ENCODE results near the gene TBRG4. TPM values are rescaled to one million over a fixed set of nuclear protein-coding genes. Genes with fewer than 3 reads are reported as not detected.

TBRG4 gene
- polyA plus RNA-seq, 3 donors from 2014 or later: 39.5 to 56.9 (median 52.2) TPM

DNA sequence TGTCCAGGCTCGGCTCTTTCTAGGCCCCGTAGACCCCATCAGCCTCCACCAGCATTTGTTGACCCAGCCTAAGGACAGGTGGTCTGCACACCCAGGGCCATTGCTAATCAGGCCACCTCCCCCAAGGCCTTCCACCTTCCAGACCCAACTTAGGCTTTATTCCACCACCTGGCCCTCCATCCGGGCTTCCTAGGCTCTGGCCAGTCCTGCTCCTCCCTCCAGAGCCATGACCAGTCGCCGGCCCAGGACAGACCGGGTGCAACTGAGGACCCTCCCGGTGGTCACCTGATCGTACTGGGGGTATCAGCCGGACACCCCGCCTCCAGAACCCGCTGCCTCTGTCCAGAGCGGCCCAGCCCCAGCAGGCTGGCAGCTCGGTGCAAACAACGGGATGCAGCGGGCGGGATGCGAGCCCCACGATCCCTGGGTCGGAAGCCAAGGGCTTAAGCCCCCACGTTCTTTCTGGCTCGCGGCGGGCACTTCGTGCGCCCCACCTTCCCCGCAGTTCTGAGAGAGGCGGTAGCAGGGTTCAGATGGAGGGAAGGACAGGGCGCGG is 23.3 kb downstream of the TBRG4 start:
- Mint-ChIP-seq H3K4me1 (peaks cover 7 to 10% of the 10 kb centered on the region in 2 donors), H3K27me3 (ENCODE audit: low read depth in 3 of 3) (peaks cover 4 to 12% (median 12%) of the 10 kb centered on the region in 3 donors), H3K4me3 (peak overlapping the region in 4 of 5 donors; percentile 35 to 56 (median 48)), H3K27ac (no peak overlapping the region), H3K36me3 (no peaks in the 10 kb centered on the region), H3K9me3 (peaks cover 0 to 4% (median 0%) of the 10 kb centered on the region in 6 donors)
- DNase-seq: no peak

DNA sequence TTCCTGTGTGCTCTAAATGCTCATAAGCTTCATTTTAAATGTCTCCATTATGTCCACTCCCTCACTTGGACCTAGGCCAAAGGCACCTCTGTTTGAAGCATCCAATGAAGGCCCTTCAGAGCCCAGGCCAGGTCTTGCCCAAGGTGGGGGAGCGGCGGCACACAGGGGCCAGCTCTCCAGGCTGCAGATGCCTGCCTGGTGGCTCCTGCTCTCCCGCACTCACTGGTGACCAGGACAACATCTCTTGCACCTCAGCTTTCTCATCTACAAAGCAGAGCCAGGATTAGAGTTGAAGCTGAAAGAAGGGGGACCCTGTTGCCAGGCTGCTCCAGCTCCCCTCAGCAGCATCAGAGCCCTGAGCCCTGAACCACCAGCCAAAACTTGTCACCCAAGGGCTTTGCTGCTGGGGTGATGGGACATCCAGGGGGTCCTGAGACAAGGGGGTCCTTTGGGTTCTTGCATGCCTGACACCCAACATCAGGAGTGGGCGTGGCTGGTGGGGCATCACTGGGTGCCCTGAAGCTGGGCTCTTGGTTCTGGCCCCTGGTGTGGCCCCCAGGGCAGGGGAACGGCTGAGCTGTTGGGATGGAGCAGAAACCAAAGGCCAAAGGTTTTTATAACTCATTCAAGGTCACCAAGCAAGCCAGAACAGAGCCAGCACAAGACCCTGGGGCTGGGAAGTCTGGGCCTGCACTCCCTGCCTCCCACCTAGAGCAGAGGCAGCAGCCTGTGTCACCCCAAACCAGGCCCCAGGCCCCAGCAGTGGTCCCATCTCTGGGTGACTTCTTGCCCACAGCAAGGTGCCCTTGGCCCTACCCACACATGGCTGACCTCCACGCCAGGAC is 24.0 kb downstream of the TBRG4 start:
- no peaks in the 10 kb centered on the region for H3K9me3 Mint-ChIP-seq
- H3K4me3 Mint-ChIP-seq: peak overlapping the region; percentile 14 to 56 (median 42)
- peak overlapping the region in 2 of 6 donors; percentile 2 to 28 for H3K27ac Mint-ChIP-seq

DNA sequence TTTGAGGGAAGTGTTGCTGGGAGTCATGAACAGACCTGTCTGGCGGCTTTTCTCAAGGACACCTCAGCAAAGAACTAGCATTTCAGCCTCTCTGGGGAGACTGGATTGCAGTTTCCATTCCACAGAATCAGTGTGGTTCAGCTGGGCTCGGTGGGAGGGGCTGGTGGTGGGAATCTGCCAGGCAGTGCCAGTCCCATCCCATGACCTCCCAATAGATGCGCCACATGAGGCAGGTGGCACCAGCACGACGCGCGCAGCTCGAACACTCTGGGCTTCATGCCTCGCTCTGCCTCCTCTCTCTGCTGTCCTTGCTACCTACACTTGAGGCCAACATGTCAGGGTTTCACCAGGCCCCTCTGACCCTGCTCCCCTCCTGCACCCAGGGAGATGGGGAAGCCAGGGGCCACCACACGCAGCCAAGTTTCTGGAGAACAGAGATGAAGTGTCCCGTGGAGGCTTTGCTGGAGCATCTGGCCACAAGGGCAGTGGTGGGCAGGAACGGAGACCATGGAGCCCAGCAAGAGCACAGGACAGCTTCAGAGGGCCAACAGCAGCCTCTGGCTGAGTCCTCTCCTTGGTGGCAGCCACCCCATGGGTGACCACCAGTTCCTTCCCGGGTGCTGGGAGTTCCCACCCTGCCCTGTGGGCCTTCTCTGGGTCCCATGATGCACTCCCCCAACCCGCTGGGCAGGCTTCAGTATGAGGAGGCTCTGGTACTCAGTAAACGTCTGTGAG is 25.0 kb downstream of the TBRG4 start:
- H3K36me3 Mint-ChIP-seq: no peaks in the 10 kb centered on the region
- peak overlapping the region in 2 of 5 donors; percentile 12 to 14 for H3K4me3 Mint-ChIP-seq
- peaks cover 4 to 10% (median 8%) of the 10 kb centered on the region in 3 donors for H3K27me3 Mint-ChIP-seq (ENCODE audit: low read depth in 3 of 3)
- peaks cover 7 to 10% of the 10 kb centered on the region in 2 donors for H3K4me1 Mint-ChIP-seq
- peak overlapping the region in 2 of 6 donors; percentile 2 to 21 for H3K27ac Mint-ChIP-seq
- no peak for DNase-seq
- H3K9me3 Mint-ChIP-seq: no peaks in the 10 kb centered on the region

More for the DNA sequence above, 24.0 kb downstream of the TBRG4 start:
- DNase-seq: no peak
- peaks cover 7 to 10% of the 10 kb centered on the region in 2 donors for H3K4me1 Mint-ChIP-seq
- no peaks in the 10 kb centered on the region for H3K36me3 Mint-ChIP-seq
- H3K27me3 Mint-ChIP-seq (ENCODE audit: low read depth in 3 of 3): peaks cover 4 to 10% (median 10%) of the 10 kb centered on the region in 3 donors

DNA sequence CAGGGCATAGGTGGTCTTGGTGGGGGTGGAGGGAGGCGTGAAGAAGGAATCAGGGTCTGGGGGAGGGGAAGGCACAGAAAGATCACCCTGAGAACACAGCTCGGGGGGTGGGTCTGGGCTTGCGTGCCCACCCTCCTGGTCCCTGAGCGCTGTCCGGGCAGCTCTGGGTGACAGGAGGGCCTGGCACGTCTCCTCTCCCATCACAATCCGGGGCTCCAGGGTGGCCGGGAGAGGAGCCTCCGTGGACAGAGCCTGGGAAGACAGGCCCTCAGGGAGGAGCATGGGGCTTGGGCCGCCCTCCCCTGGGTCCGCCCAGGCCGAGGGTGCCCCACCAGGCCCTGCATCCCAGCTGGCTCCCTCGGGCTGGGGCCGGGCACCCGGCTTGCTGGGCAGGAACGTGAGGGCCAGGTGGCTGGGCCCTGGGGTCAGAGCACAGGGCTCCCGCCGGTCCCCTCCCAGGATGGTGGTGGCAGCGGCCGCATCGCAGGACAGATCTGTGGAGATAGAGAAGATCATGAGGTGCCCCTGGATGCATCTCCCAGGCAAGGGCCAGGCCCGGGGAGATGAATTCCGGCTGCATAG is 25.8 kb downstream of the TBRG4 start:
- DNase-seq: no peak

DNA sequence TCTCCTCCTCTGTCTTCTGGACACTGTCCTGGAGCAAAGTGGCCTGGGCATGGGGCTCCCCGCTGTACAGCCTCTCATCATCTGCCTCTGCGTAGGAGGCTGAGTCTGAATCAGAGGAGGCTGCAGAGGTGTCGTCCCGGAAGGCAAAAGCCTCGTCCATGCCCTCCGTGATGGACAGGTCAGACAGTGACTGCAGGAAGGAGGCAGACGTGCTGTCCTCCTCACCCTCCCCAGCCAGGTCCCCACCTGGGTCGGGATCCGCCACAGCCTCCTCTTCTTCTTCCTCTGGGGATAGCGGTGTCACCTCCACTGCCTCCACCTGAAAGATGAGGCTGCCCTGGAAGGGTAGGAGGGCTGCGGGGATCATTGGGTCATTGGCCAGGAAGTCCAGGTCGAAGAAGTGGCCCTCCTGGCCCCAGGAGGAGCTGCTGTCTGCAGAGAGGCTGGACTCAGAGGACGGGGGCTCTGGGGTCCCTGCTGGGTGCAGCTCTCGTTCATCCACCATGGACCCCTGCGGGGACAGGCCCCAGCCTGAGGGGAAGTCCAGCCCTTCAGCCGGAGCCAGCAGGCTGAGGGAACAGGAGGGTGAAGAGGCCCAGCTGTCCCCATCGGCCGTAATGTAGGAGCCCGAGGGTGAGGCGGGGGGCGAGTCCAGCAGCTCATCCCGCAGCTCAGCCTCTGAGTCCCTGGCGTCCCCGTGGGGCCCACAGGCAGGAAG is 26.4 kb downstream of the TBRG4 start:
- H3K4me3 Mint-ChIP-seq: no peak overlapping the region
- no peak overlapping the region for H3K27ac Mint-ChIP-seq
- H3K27me3 Mint-ChIP-seq (ENCODE audit: low read depth in 3 of 3): peaks cover 4 to 8% (median 7%) of the 10 kb centered on the region in 3 donors
- DNase-seq: no peak
- no peaks in the 10 kb centered on the region for H3K9me3 Mint-ChIP-seq
- peaks cover 8 to 9% of the 10 kb centered on the region in 2 donors for H3K4me1 Mint-ChIP-seq
- no peaks in the 10 kb centered on the region for H3K36me3 Mint-ChIP-seq

More for the DNA sequence above, 25.8 kb downstream of the TBRG4 start:
- peaks cover 4 to 10% (median 8%) of the 10 kb centered on the region in 3 donors for H3K27me3 Mint-ChIP-seq (ENCODE audit: low read depth in 3 of 3)
- H3K9me3 Mint-ChIP-seq: no peaks in the 10 kb centered on the region
- peaks cover 8 to 10% of the 10 kb centered on the region in 2 donors for H3K4me1 Mint-ChIP-seq
- no peak overlapping the region for H3K4me3 Mint-ChIP-seq
- no peaks in the 10 kb centered on the region for H3K36me3 Mint-ChIP-seq
- H3K27ac Mint-ChIP-seq: no peak overlapping the region

DNA sequence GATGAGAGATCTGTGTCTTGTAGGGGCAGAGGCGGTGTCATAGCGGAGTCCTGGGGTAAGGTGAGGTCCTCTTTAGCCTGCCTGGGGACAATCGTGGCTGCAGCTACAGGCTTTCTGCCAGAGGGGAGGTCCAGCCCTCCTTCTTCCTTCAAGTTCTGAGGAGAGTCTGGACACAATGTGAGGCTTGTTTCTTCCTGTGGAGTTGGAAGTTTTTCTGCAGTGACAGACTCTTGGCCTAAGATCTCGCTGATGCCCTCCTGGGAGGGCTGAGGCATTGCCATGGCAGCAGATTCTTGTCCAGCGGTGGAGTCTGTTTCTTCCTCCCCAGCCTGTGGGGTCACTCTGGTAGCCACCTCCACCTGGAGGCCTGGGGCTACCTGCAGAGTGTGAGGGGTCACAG is 27.2 kb downstream of the TBRG4 start:
- no peak overlapping the region for H3K4me3 Mint-ChIP-seq
- peaks cover 2 to 3% of the 10 kb centered on the region in 2 donors for H3K4me1 Mint-ChIP-seq
- no peaks in the 10 kb centered on the region for H3K36me3 Mint-ChIP-seq
- peak overlapping the region in 1 of 6 donors; percentile 40 for H3K27ac Mint-ChIP-seq
- no peak for DNase-seq
- H3K9me3 Mint-ChIP-seq: no peaks in the 10 kb centered on the region
- H3K27me3 Mint-ChIP-seq (ENCODE audit: low read depth in 3 of 3): peaks cover under 1 to 4% (median under 1%) of the 10 kb centered on the region in 3 donors

DNA sequence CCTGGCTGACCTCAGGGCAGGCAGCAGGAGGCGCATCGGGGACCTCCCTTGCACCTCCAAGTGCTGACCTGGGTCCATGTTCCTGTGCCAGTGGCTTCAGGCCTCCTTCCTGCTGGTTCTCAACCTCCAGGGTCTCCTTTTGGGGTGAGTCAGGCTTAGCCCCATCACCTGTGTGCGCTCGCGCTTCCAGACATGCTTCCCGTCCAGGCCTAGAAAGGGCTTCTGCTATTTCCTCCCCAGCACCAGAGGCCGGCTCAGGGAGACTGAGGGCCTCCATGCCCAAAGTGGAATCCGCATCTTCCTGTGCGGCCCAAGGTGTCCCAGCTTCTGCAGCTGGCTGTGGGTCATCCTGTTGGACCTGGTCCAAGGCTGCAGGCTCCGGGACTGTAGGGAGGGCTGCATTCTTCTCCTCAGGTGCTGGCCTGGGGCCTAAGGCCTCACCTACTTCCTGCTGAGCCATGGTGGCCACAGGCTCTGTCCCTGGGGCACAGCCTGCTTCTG is 28.6 kb downstream of the TBRG4 start:
- H3K9me3 Mint-ChIP-seq: no peaks in the 10 kb centered on the region
- H3K36me3 Mint-ChIP-seq: no peaks in the 10 kb centered on the region
- H3K4me3 Mint-ChIP-seq: no peak overlapping the region
- H3K4me1 Mint-ChIP-seq: peaks cover 0 to 10% of the 10 kb centered on the region in 2 donors
- no peak for DNase-seq
- H3K27me3 Mint-ChIP-seq (ENCODE audit: low read depth in 3 of 3): peaks cover 0 to 4% (median under 1%) of the 10 kb centered on the region in 3 donors
- no peak overlapping the region for H3K27ac Mint-ChIP-seq

DNA sequence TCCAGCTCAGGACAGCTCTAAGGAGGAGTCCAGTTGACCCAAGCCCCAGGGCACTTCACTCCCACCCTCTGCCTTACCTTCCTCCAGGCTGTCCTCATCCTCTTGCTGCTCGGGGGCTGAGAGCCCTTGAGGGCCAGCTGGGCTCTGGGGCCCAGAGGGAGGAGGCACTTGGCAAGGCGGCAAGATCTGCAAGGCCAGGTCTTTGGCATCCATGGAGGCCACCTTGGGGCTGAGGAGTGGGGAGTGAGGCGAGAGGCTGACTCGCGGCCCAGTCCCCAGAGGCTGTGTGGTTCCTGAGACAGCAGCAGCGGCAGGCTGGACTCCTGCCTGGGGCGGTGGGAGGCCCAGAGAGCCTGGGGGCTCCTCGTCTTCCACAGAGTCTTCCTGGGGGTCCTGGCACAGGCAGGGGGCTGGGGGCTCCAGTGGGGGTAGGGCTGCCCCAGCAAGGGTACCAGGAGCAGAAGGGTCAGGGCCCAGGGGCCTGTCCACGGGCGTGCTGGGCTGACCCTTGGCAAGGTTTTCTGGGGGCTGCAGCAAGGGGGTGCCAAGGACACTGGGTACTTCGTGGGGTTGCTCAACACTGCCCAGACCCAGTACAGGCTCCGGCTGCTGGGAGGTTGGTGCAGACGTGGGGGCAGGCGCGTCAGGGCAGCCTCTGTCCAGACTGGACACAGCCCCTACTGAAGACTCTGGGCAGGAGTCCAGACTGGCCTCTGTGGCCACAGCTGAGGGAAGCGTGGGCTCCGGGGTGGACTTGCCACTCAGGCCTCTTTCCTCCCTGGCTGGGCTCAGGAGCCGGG is 29.3 kb downstream of the TBRG4 start:
- Mint-ChIP-seq H3K27ac (no peak overlapping the region), H3K9me3 (no peaks in the 10 kb centered on the region), H3K27me3 (ENCODE audit: low read depth in 3 of 3) (peaks cover 0 to 4% (median 0%) of the 10 kb centered on the region in 3 donors), H3K36me3 (no peaks in the 10 kb centered on the region), H3K4me1 (peaks cover 4 to 14% of the 10 kb centered on the region in 2 donors), H3K4me3 (no peak overlapping the region)
- DNase-seq: no peak

DNA sequence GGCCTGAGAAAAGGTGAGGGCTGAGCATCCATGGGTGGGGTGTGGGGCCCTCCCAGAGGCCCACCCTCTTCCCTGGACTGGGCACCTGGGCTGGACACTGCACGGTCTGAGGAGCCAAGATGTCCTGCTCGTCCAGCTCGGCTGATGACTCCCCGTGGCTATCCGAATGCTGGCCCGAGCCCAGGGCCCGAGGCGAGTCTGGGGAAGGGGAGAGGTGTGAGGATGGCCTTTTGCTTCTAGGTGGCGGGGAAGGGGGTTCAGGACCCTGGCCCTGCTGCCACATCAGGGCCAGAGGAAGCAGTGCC is 29.9 kb downstream of the TBRG4 start:
- H3K4me1 Mint-ChIP-seq: peaks cover 7 to 20% of the 10 kb centered on the region in 2 donors
- no peak overlapping the region for H3K4me3 Mint-ChIP-seq
- H3K9me3 Mint-ChIP-seq: no peaks in the 10 kb centered on the region

DNA sequence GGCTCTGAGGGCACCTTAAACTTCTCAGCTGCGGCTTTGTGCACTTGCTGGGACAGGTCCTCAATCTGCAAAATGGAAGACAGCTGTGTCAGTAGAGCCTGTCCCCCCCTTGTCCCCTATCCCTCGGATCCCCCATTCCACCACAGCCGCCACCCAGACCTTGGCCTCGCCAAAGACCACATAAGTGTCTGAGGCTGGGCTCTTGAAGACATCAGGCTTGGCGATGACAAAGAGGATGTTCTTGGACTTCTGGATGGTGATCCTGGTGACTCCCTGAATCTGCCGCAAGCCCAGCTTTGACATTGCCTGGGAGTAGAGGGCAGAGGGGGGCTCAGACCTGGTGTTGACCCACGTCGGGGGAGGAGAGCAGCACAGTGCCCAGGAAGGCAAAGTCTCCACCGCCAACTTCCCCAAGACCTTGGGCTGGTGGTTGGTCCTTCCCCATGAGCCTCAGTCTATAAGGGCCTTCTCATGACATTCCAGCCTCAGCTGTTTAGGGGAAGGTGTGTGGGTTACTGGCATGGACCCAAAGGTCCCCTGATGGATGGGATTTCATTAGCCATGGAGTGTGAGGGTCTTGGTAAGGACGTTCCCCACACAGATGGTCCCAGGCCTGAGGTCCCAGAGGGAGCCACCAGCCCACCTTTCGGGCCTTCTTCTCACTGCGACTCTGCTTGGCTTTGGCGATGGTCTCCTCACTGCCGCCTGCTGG is 30.4 kb downstream of the TBRG4 start:
- no peak for DNase-seq
- Mint-ChIP-seq H3K27me3 (ENCODE audit: low read depth in 3 of 3) (peaks cover 0 to 4% (median 0%) of the 10 kb centered on the region in 3 donors), H3K27ac (peak overlapping the region; percentile 23 to 73 (median 54)), H3K4me1 (peaks cover 7 to 24% of the 10 kb centered on the region in 2 donors), H3K4me3 (no peak overlapping the region), H3K9me3 (no peaks in the 10 kb centered on the region), H3K36me3 (no peaks in the 10 kb centered on the region)

More for the DNA sequence above, 29.9 kb downstream of the TBRG4 start:
- H3K27me3 Mint-ChIP-seq (ENCODE audit: low read depth in 3 of 3): peaks cover 0 to 4% (median 0%) of the 10 kb centered on the region in 3 donors
- DNase-seq: no peak
- no peaks in the 10 kb centered on the region for H3K36me3 Mint-ChIP-seq
- H3K27ac Mint-ChIP-seq: no peak overlapping the region

DNA sequence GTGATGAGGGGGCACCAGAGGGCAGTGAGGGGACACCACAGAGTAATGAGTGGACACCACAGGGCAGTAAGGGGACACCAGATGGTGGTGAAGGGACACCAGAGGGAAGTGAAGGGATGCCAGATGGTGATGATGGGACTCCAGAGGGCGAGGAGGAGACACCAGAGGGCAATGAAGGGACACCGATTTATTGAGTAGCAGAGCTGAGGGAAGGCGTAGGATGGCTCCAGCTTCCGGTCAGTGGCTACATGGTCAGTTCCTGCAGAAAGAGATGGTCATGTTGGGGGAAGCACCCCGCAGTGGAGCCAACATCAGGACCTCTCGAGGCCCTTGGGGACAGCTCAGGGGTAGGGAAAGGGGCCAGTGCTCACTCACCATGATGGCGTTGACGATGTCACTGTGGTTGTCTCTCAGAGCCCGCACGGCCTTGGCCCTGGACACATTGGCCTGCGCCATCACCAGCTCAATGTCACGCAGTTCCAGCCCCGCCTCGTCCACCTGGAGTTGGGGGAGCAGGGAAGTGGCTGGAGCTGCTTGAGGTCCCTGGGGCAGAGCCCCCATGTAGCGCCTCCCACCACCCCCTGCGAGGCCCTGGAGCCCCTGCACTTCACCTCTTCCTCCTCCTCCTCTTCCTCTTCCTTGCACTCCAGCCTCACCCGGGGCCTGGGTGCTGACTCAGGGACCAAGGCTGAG is 31.1 kb downstream of the TBRG4 start:
- Mint-ChIP-seq H3K27ac (peak overlapping the region; percentile 44 to 84 (median 64)), H3K27me3 (ENCODE audit: low read depth in 3 of 3) (peaks cover 0 to 4% (median 0%) of the 10 kb centered on the region in 3 donors), H3K36me3 (peaks cover 0 to under 1% (median under 1%) of the 10 kb centered on the region in 3 donors), H3K4me3 (no peak overlapping the region), H3K9me3 (no peaks in the 10 kb centered on the region), H3K4me1 (peaks cover 10 to 29% of the 10 kb centered on the region in 2 donors)
- DNase-seq: no peak
